GM21723 (cell line): Measurements from ENCODE around the gene ENHO.

ENCODE experiments used
- ATAC-seq: cut with Tn5 transposase; IDR thresholded peaks from one replicate; pipeline ENCODE4 v1.9.1; 2021; ENCODE audit warnings: mild to moderate bottlenecking, moderate library complexity; ENCODE audit not compliant: unreplicated experiment

Gene ENHO

GRCh38 chr9:34522971-34523797 lies at the start of gene ENHO:
ENHO (minus strand) TSS chr9:34522990; CDS start chr9:34521695, 1,295 bp downstream.
- peak; percentile 89 for ATAC-seq

- ATAC-seq, result no peak
These were observed 49.3 kb upstream of the ENHO start for GRCh38 chr9:34572092-34572491.

GRCh38 chr9:34571481-34571810 lies 48.7 kb upstream of the ENHO start:
- ATAC-seq, result no peak

DNA sequence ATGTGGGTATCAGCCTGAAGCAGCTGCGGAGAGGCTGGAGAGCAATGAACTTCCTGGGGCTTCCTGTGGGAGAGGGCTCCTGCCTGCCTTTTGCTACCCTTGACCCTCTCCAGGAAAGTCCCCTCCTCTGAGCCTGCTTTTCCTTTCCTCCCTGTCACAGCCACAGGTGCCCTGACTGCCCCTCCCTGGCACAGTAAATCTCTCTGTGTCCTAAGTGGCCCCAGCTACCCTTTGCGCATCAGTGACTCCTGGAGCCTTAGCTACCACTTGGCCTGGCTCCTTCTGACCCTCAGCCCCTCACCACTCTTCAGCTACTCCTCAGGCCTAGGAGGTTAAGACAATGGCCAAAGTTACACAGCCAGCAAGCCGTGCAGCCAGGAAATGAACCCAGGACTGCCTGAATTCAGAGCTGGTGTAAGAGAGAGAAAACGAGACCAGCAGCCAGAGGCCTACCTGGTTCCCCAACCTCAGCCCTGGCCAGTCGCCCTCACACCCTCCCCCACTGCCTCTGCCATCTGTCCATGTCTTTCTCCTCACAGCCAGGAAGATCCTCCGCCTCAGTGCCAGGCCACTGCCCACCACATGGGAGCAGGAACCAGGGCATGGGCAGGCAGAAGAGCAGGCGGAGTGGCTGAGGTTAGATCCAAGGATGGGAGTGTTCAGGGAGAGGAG lies 48.2 kb upstream of the ENHO start:
- ATAC-seq, result no peak

DNA sequence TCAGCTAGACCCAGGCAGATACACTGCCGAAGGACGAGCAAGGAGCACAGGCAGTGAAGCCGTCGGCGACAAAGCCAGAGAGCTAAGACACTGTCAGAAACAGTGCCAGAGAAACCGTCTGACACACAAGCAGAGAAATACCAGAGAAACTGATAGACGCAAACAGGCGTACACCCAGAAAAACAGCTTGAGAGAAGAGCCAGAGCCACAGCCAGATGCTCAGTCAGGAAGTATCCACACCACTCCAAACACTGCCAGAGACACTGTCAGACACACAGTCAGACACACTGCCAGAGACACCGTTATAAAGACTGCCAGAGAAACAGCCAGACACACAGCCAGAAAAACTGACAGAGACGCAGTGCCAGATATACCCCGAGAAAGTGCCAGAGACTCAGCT lies 47.6 kb upstream of the ENHO start:
- ATAC-seq, result no peak

- no peak for ATAC-seq
These were observed 46.0 kb upstream of the ENHO start for GRCh38 chr9:34568774-34569173.

DNA sequence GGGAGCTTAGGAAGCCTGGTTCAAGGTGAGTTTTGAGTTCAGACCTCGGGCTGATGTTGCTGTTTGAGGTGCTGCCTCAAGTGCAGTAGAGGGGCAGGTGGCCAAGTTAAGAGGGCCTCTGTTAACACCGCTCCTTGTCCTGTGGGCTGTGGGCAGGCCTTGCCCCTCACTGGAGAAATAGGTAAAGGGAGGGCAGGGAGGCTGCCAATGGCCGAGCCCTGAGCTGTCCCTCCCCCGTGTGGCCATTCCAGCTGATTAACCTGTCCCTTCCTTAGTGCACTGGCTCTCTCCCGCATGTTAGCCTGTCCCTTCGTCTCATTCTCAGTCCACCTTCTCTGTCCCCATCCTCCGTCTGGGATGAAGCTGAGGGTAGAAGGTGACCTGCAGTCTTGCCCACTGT lies 45.3 kb upstream of the ENHO start:
- ATAC-seq, result no peak

- ATAC-seq, result no peak
These were observed 44.2 kb upstream of the ENHO start for GRCh38 chr9:34566972-34567371.

- no peak for ATAC-seq
These were observed 43.5 kb upstream of the ENHO start for GRCh38 chr9:34566322-34566721.

DNA sequence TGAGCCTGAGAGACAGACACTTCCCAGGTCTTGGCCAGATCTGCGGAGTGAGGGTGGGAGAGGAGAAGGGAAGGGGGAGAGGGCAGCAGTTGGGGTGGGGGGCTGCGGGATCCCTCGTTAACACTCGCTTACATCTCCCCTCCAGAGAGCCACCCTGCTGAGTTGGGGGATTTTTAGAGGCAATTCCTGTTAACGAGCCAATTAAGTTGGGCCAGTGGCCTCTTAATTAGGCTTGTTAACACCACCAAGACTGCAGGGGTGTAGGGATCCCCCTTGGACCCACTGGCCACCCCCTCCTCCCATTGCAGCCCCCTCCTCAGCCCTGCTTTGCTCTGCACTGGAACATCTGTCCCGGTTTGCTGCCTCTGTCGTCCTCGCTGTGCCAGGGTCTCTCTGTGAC lies 43.1 kb upstream of the ENHO start:
- no peak for ATAC-seq

GRCh38 chr9:34564617-34565016 lies 41.8 kb upstream of the ENHO start:
- ATAC-seq, result no peak

DNA sequence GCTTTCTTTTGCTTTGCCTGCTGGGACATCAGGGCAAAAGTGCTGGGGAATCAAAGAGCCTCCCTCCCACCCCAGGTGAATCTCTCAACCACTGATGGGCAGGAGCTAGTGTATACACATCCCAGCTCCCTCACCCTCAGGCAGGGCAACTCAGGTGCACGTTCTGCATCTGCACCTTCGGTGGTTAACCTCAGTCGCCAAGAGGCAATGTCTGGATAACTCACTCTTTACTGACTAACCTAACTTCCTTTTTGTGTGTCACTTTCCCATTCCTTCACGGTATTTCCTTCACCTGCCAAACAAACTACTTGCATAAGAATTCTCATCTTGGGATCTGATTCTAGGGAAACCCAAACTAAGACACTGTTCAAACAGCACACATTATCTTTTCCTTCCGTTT lies 40.5 kb upstream of the ENHO start:
- no peak for ATAC-seq

DNA sequence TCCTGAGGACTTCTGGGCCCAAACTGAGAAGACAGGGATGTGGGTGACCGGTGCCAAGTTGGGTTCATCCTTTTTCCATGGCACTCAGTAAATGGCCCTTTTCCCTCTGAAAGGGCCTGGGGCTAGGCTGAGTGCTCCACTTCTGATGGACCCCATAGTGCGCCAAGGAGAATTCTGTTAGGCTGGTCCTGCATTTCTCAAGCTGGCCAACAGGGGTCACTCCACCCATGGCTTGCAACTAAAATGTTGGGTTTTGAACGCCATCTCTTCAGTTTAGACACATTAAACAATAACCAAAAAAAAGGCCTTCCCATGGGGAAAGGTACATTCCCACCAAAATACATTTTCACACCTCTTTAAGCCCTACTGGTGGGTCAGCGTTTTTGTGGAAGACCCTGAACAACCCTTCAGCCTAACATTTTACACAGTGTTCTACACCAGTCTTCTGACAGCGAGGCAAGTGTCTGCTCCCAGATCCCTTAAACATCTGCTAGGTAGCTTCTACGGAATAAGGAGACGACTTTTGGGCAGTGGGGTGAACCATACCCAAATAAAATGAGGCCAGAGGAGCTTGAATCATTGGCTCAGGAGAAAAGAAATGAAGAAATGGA lies 39.5 kb upstream of the ENHO start:
- no peak for ATAC-seq

DNA sequence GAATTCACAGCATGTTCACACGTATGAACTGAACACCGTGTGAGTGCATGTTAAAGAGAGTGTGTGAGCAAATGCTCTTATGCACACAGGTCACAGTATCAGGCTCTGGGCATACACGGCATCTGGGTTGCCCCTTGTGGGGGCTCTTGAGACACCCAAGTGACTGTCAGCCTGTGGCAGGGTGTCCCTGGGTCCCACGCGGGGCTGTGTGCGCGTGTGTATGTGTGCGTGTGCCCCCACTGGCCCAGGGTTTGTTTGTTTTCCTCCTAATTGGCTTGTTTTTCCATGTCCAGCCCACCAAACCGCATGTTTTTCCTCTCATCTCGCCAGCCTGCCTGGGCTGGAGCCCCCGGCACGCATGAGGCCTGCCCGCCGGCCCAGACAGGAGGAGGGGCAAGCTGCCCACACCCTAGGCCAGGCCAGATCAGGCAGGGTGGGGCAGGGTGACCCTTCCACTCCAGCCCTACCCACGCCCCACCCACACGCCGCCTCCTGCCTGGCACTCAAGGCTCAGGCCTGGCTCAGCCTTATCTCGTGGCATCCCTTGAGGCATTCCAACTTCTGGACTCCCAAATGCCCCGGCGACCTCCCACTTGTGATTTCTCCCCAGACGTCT lies 37.9 kb upstream of the ENHO start:
- ATAC-seq, result no peak

DNA sequence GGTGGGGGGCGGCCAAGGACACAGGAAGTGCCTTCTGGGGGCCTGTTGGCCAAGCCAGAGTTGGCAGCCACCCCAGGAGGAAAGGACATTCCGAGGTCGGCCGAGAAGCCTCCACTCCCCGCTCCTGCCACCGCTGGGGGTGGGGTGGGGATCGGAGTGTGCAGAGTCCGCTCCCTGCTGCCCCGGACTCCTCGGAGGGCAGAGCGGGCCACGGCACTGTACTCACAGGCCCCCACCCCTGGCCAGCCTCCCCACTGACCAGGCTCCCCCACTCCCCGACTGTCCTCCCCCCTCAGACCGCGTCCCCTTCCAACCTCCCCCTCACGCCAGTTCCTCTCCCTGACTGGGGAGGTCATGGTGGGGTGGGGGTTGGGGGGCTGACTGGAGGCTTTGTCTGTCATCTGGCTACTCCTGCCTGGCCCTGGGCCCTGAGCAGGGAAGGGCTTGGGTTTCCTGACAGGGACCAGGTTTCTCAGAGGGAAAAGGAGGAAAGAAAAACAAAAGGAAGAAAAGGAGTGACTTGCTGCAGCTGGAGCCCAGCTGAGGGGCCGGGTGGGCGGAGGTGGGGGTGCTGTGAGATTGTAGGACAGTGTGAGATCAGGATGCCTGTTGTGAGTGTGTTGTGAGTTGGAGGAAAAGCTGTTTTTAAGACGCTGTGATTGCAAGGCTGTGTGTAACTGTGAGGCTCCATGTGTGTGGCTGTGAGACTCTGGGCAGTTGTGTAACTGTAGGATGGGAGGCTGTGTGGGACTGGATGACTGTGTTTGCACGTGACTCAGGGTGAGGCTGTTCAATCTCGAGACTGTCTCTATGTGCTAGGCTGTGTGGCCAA lies 37.0 kb upstream of the ENHO start:
- ATAC-seq, result no peak

- ATAC-seq, result no peak
These were observed 36.3 kb upstream of the ENHO start for GRCh38 chr9:34558919-34559623.

GRCh38 chr9:34558364-34558763 lies 35.6 kb upstream of the ENHO start:
- ATAC-seq, result no peak

- no peak for ATAC-seq
These were observed 34.9 kb upstream of the ENHO start for GRCh38 chr9:34557426-34558321.

DNA sequence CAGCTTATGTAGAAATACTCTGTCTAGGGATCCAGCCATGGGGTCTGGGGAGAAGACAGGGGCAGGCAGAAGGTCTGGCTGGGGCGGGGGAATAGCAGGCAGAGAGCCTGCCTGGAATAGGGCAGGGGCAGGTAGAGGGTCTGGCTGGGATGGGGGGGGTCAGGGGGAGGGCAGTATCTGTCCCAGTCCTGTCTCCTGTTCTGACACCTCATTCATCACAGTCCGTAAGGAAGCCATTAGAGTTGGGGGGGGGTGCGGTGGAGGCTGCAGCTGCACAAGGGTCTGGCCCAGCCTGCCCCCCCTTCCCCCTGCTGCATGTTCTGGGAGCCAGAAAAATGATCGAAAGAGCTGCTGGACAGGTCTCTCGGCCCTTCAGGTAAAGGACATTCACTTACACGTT lies 34.2 kb upstream of the ENHO start:
- ATAC-seq, result no peak
